HUES6 (cell line): ENCODE measurements around the gene CACNA2D2.

Experiments used
- H3K27ac ChIP-seq: 2 replicates; pipeline ENCODE4 v1.7.0; 2013; ENCODE audit warnings: low read depth, mild to moderate bottlenecking, low read length, inconsistent platforms
- H3K27me3 ChIP-seq: 2 replicates; pipeline ENCODE4 v1.6.1; 2013; ENCODE audit warnings: low read length; ENCODE audit not compliant: control insufficient read depth, insufficient read depth
- H3K36me3 ChIP-seq: 2 replicates; pipeline ENCODE4 v1.6.1; 2013; ENCODE audit warnings: low read length; ENCODE audit not compliant: control insufficient read depth, insufficient read depth
- H3K4me1 ChIP-seq: 2 replicates; pipeline ENCODE4 v1.6.1; 2013; ENCODE audit warnings: low read length; ENCODE audit not compliant: control insufficient read depth, insufficient read depth
- H3K4me3 ChIP-seq: 2 replicates; pipeline ENCODE4 v1.5.1; 2013; ENCODE audit warnings: low read depth, low read length
- H3K9ac ChIP-seq: one replicate; pipeline ENCODE4 v1.6.1; 2013; ENCODE audit warnings: mild to moderate bottlenecking, low read length
- H3K9me3 ChIP-seq: 2 replicates; pipeline ENCODE4 v1.6.1; 2013; ENCODE audit warnings: low read depth, low read length; ENCODE audit not compliant: control insufficient read depth, insufficient read depth

CACNA2D2 gene

GRCh38 chr3:50478671-50479260, 24.7 kb downstream of the CACNA2D2 start:
- Histone ChIP-seq H3K9me3 (no peaks in the 10 kb centered on the region), H3K27ac (no peak overlapping the region), H3K36me3 (no peaks in the 10 kb centered on the region; the same call in 1 of the 2 replicates), H3K4me1 (peaks cover 30% of the 10 kb centered on the region), H3K27me3 (no peaks in the 10 kb centered on the region), H3K4me3 (no peak overlapping the region), H3K9ac (no peak overlapping the region)

- H3K9me3 ChIP-seq = no peaks in the 10 kb centered on the region
- no peak overlapping the region for H3K9ac ChIP-seq
- no peak overlapping the region for H3K4me3 ChIP-seq
- H3K36me3 ChIP-seq = no peaks in the 10 kb centered on the region; the same call in 1 of the 2 replicates
- H3K4me1 ChIP-seq = peaks cover 30% of the 10 kb centered on the region
- H3K27ac ChIP-seq = no peak overlapping the region
- no peaks in the 10 kb centered on the region for H3K27me3 ChIP-seq
Observed at GRCh38 chr3:50478051-50478450, 25.4 kb downstream of the CACNA2D2 start.

- H3K27me3 ChIP-seq = no peaks in the 10 kb centered on the region
- no peaks in the 10 kb centered on the region for H3K9me3 ChIP-seq
- H3K36me3 ChIP-seq = no peaks in the 10 kb centered on the region; the same call in 1 of the 2 replicates
Observed at GRCh38 chr3:50475348-50475747, 28.1 kb downstream of the CACNA2D2 start.

GRCh38 chr3:50474717-50475116, 28.7 kb downstream of the CACNA2D2 start:
- Histone ChIP-seq H3K4me3 (no peak overlapping the region), H3K27me3 (no peaks in the 10 kb centered on the region)

More at GRCh38 chr3:50475348-50475747, 28.1 kb downstream of the CACNA2D2 start:
- H3K4me1 ChIP-seq = peaks cover 12% of the 10 kb centered on the region; the same call in 1 of the 2 replicates
- no peak overlapping the region for H3K9ac ChIP-seq
- no peak overlapping the region for H3K4me3 ChIP-seq
- no peak overlapping the region for H3K27ac ChIP-seq

GRCh38 chr3:50473768-50474167, 29.7 kb downstream of the CACNA2D2 start:
- no peaks in the 10 kb centered on the region for H3K9me3 ChIP-seq
- no peak overlapping the region for H3K9ac ChIP-seq
- 0 out of 2 replicates have a peak, but pooled peaks cover 4% of the 10 kb centered on the region for H3K4me1 ChIP-seq
- H3K4me3 ChIP-seq = no peak overlapping the region
- no peak overlapping the region for H3K27ac ChIP-seq
- H3K36me3 ChIP-seq = no peaks in the 10 kb centered on the region; the same call in 1 of the 2 replicates
- no peaks in the 10 kb centered on the region for H3K27me3 ChIP-seq

More at GRCh38 chr3:50474717-50475116, 28.7 kb downstream of the CACNA2D2 start:
- Histone ChIP-seq H3K9me3 (no peaks in the 10 kb centered on the region), H3K36me3 (no peaks in the 10 kb centered on the region; the same call in 1 of the 2 replicates), H3K4me1 (peaks cover 7% of the 10 kb centered on the region; the same call in 1 of the 2 replicates), H3K27ac (no peak overlapping the region), H3K9ac (no peak overlapping the region)

GRCh38 chr3:50472958-50473357, 30.5 kb downstream of the CACNA2D2 start:
- H3K4me1 ChIP-seq = no peaks in the 10 kb centered on the region; the same call in 1 of the 2 replicates
- no peaks in the 10 kb centered on the region; the same call in 1 of the 2 replicates for H3K36me3 ChIP-seq
- H3K4me3 ChIP-seq = no peak overlapping the region
- H3K9me3 ChIP-seq = no peaks in the 10 kb centered on the region
- H3K9ac ChIP-seq = no peak overlapping the region
- no peak overlapping the region for H3K27ac ChIP-seq
- no peaks in the 10 kb centered on the region for H3K27me3 ChIP-seq

- Histone ChIP-seq H3K9me3 (no peaks in the 10 kb centered on the region), H3K4me3 (no peak overlapping the region), H3K36me3 (no peaks in the 10 kb centered on the region; the same call in 1 of the 2 replicates), H3K4me1 (no peaks in the 10 kb centered on the region; the same call in 1 of the 2 replicates), H3K27ac (no peak overlapping the region), H3K27me3 (no peaks in the 10 kb centered on the region), H3K9ac (no peak overlapping the region)
Observed at GRCh38 chr3:50470658-50471057, 32.8 kb downstream of the CACNA2D2 start.

- H3K27me3 ChIP-seq = no peaks in the 10 kb centered on the region
- H3K4me3 ChIP-seq = no peak overlapping the region
- no peak overlapping the region for H3K9ac ChIP-seq
- no peaks in the 10 kb centered on the region for H3K9me3 ChIP-seq
- H3K27ac ChIP-seq = no peak overlapping the region
- no peaks in the 10 kb centered on the region; the same call in 1 of the 2 replicates for H3K4me1 ChIP-seq
- no peaks in the 10 kb centered on the region for H3K36me3 ChIP-seq
Observed at GRCh38 chr3:50467919-50468318, 35.5 kb downstream of the CACNA2D2 start.

- H3K36me3 ChIP-seq = no peaks in the 10 kb centered on the region
- H3K27ac ChIP-seq = no peak overlapping the region
- H3K9me3 ChIP-seq = no peaks in the 10 kb centered on the region
- no peaks in the 10 kb centered on the region; the same call in 1 of the 2 replicates for H3K4me1 ChIP-seq
- H3K4me3 ChIP-seq = no peak overlapping the region
- no peaks in the 10 kb centered on the region for H3K27me3 ChIP-seq
- no peak overlapping the region for H3K9ac ChIP-seq
Observed at GRCh38 chr3:50466177-50466576, 37.3 kb downstream of the CACNA2D2 start.

- Histone ChIP-seq H3K9me3 (no peaks in the 10 kb centered on the region), H3K9ac (no peak overlapping the region), H3K4me1 (no peaks in the 10 kb centered on the region; the same call in 1 of the 2 replicates), H3K4me3 (no peak overlapping the region), H3K27me3 (no peaks in the 10 kb centered on the region), H3K27ac (no peak overlapping the region), H3K36me3 (no peaks in the 10 kb centered on the region)
Observed at GRCh38 chr3:50464569-50464968, 38.9 kb downstream of the CACNA2D2 start.

- Histone ChIP-seq H3K27ac (no peak overlapping the region), H3K27me3 (no peaks in the 10 kb centered on the region), H3K4me3 (no peak overlapping the region), H3K36me3 (no peaks in the 10 kb centered on the region), H3K9ac (no peak overlapping the region), H3K4me1 (peaks cover 15% of the 10 kb centered on the region), H3K9me3 (no peaks in the 10 kb centered on the region)
Observed at GRCh38 chr3:50459785-50460184, 43.6 kb downstream of the CACNA2D2 start.
